Measurements from ENCODE around the gene FBXO8.

The FBXO8 gene

DNA sequence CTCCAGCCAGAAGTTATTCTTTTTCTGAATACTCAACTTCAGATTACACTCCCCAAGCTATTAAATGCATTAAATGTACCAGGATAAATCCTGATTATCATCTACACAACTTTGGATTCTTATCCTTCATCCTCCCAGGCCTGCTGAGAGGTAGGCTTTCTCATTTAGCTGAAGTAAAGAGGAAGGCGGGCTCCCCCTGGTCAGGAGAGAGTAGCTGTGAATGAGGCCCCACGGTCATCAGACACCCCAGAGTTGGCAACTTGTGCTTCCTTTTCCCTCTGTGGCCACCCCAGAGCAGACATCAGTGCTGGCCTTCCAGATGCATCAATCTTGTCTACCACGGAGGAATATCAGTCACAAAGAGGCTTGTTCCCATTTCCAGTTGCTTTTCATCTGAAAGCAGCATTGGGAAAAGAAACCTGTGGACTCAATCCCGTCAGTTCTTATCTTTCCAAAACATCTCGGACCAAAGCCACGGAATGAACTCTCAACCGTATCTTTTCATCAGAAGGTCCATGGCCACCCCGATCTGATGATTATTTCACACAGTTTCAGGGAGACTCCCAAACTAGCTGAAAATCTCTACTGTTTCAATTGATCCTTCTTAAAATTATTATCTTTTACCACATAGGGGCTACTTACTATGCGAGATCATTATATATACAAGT is 79.2 kb downstream of the FBXO8 start:
- no peak for DNase-seq

DNA sequence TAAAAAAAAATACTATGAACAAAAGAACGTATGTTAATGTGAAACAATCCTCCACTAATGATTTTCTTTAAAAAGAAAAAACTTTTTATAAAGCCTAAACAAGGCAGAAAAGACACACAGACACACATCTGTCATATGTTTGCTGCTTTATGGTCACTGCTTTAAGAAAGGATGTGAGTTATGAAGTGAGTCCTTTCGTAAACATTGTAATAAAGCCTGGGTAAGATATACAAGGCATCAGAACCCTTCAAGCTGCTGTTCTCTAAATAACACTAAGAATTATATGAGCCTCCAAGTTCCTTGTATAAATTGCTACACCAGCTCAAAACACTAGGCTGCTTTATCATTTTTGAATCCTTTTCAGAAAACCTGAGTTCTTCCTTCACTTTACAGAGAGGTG is 81.6 kb downstream of the FBXO8 start:
- DNase-seq: no peak

DNA sequence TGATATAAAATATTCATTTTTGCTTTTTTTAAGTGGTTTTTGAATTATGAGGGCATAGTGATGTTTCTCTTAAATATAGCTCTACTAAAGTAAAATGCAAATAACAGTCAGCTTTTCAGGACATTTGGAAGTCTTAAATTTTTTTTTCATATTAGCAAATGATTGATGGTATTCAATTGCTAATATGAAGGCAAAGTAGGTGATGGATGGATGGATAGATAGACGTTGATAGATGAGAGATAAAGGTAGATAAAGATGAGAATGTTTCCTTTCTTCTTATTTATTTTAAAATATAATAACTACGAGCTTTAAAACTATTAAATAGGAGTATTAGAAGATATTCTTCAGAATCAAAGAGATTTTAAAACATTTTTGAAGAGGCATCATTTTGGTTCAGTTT is 83.7 kb downstream of the FBXO8 start:
- no peak for DNase-seq

DNA sequence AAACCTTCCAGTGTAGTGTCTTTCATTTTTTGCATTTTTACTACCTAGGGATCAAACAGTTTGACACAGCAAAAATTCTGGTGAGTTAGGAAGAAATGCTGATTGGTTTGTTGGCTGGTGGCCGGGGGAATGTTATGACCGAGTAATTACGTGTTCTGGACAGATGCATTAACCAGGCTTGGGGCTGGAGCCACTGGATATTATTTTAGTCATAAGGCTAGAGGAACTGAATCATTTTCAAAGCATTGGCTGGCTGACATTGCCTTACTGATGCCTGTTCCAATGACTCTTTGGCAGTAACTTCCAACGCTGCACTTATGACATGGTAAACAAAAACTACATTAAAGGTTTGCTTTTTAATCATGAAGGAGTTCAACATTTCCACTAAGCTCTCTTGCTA is 84.6 kb downstream of the FBXO8 start:
- no peak for DNase-seq

DNA sequence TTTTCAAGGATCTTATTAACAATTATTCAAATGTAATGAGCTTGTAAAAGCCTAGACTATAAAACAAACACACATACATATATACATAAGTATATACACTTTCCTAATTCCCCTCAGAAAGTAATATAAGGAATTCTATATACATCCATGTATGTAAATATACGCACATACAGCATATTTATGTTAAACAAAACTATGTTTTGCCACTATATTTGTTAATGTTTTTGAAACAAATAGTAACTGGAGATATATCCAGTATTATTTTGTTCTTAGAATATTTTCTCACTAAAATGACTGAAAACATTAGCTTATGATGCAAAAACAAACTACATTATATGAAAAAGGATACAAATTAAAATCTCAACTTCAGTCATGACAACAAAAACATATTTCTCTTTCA is 85.1 kb downstream of the FBXO8 start:
- no peak for DNase-seq

DNA sequence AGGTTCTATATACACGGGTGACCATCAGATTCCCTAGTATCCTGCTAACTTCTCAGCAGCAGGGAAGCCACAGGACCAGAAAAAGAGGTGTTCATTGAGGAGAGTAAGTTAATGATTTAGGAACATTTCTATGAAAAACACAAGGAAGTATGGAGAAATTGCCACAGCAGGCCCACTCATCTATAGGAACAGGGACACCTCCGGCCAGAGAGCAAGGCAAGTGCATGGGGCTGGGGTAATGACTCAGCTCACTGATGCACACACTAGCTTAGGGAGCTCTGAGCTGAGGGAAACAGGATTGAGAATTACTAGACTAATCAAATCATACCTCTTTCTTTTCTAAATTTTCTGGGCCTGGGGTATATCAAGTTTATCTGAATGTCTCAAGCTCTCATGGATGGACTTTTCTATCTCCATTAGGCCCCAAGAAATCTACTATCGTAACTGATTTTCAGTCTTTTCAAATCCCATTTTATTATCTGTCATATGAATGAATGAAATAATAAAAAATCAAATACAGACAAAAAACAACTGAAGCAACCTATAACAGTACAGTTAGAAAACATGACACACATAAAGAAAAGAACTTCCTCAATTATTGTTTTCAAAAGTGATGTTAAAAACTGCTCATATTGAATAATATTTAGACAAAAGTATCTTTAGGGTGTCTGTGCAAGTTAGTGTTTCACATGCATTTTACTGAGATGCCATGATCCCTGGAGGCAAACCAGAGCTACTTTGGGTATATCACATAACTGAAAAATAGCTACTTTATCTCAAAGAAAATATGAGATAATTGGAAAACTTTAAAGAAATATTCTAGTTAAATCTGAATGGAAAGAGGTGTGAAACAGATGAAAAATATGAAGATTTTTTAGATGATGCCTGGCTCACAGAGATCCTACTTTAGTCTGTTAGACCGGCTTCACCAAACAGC is 89.8 kb downstream of the FBXO8 start:
- DNase-seq: no peak

DNA sequence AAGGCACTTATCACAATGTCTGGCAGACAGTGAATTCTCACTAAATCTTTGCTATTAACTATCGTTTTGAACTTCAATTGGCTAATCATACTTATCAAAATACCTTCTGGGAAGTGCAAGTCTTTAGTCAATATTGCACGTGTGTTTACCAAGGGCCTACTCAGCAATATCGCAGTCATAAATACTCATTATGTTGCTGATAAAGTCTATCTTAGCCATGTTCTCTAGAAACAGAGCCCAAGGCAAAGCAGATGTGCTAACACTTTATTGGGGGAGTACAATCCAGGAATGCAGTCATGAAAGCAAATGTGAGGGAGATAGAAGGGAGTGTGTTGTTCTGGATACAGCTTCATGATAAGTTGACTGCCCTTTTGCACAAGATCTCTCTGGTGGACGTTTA is 90.5 kb downstream of the FBXO8 start:
- no peak for DNase-seq

DNA sequence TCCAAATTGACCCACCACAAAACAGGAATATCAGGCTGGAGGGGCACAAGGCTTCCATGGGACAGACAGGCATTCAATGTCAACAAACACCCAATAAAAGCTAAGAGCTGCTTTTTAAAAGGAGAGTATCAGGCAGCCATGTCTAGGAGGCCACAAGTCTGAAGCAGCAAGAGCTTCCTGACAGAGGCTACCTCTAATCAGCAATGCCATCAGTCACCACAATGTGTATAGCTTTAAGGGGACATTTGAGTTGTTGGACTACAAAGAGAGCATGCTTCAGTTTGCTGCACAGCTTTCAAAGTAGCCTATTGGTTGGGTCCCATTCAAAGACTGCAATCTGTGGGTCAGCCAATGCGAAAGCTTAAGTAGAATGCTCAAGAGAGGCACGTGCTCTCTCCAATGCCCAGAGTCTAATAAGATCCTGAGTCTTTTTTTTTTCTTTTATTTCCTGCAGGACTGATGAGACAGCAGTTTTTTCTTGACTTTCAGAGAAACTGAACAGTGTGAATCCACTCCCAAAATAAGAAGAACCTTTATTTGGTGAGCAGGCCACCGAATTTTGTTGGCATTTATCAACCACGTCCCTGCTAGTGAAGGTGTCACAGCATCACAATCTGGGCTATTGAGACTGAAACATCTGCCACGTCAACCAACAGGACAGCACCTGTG is 92.5 kb downstream of the FBXO8 start:
- DNase-seq: no peak

DNA sequence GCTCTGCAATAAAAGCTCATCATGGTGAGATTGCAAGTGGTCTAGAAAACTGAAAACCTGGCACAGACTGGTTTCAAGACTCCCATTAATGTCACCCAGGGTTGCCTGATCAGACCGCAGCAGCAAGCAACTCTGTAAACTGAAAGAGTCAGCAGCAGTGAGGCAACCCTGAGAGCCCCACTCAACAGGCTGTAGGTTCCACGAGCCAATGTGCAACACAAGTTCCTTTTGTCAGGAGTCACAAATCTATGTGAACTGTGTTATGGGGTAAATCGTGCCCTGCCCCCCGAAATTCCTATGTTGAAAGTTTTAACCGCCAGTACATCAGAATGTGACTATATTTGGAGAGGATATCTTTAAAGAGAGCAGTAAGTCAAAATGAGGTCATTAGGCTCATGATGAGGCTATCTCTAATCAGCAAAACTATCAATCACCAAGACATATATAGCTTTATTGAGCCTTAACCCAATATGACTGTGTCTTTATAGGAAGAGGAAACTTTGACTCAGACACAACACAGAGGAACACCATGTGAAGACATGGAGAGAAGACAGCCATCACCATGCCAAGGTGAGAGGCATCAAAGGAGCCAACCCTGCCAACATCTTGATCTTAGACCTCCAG is 94.0 kb downstream of the FBXO8 start:
- DNase-seq: no peak
